ENCODE data around the gene GPR132. TPM values are rescaled to one million over a fixed set of nuclear protein-coding genes. Genes with fewer than 3 reads are reported as not detected.
"Not testable (repeated sequence)": the region's sequence is repeated elsewhere in the genome, so short reads cannot be mapped to it uniquely, and the experiment has no call there.

Gene GPR132
- total RNA-seq, 1 donor from 2014 or later = 1.5 TPM

DNA sequence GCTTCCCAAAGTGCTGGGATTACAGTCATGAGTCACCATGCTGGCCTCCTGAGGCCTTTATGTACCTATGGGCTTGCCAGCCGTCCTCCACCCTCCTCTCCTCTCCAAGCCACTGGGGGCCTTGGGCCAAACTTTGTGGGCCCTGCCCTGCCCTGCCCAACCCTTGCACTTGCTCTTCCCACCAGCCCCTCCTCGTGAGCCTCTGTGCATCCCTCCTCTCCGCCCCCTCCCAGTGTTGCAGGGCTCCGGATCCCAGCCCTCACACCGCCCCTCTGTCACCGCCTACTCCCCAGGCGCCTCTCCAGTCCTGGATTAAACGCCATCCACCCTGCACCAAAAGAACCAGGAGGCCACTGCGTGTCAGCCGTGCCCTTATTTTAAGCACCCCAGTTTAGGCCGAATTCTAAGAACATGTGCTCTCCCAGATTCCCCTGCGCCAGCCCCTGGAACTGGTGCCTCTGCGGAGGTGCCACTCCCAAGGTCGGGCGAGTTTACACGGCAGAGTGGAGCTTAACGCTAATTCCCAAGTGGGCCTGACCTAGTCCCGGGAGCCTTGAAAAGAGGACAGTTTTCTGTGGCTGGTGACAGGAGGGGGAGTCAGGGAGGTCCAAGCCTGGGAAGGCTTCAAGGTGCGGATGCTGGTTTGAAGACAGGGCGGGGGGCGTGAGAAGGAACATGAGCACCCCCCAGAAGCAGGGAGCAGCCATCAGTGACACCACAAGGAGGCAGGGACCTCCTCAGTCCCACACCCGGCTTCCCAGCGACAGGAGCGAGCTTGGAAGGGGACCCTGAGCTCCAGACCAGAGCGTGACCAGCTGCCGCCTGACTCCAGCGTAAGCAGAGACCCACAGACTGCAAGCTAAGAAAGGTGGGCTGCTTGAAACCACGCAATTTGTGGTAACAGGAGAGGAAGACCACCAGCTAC, 23.1 kb downstream of the GPR132 start:
- DNase-seq = no peak

DNA sequence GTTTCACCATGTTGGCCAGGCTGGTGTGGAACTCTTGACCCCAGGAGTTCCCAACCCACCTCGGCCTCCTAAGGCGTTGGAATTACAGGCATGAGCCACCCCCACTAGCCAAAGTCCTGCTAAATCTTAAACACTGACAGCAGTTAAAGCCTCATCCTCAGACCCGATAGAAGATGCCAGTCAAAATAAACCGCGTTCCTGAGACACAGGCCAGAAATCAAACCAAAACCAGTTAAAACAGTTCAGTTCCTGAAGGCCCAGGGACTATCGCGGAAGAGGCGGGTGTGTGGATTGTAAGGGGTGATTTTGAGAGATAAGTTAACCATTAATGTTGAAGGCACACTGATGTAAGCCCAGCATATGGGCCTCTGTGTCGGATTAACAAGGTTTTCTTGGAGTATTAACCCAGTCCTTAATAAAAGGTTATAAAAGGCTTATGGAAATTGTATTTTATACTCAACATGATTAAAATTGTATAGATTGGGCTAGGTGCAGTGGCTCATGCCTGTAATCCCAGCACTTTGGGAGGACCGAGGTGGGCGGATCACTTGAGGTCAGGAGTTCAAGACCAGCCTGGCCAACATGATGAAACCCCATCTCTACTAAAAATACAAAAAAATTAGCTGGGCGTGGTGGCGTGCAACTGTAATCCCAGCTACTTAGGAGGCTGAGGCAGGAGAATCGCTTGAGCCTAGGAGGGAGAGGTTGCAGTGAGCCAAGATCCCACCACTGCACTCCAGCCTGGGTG, 25.6 kb downstream of the GPR132 start:
- no peak for DNase-seq

DNA sequence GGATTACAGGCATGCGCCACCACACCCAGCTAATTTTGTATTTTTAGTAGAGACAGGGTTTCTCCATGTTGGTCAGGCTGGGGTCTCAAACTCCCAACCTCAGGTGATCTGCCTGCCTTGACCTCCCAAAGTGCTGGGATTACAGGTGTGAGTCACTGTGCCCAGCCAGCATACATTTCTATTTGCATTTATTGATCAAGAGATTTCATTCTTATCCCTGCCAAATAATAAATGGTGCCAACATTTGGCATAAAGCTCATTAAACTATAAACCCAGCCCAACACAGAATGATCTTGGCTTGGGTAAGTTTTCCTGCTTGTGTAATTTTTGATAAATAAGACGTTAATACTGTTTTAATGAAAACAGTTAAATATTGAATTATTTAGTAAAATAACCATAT, 29.6 kb downstream of the GPR132 start:
- not testable (repeated sequence) for DNase-seq

DNA sequence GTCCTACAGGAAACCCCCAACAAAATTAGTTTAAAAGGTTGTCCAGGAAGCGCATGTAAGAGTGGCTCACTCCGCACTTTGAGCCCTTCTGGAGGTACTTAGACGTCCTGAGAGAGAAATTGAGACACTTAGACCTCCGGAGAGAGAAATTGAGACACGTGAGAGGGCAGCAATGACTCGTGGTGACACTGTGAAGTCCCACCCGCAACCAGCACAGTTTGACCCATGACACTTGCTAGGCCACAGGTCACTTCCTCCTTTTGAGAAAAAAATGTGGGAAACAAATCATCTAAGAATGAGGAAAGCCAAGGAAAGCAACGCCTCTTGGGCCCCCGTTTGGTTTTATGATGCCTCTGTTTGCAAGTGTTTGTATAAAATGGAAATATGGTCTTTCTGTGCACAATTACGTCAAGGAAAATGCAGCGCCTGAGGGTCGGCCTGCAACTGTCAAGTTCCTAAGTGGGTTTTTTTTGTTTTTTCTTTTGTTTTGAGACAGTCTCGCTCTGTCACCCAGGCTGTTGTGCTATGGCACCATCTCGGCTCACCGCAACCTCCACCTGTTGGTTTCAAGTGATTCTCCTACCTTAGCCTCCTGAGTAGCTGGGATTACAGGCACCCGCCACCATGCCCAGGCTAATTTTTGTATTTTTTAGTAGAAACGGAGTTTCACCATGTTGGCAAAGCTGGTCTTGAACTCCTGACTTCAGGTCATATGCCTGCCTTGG, 30.8 kb downstream of the GPR132 start:
- DNase-seq = no peak

DNA sequence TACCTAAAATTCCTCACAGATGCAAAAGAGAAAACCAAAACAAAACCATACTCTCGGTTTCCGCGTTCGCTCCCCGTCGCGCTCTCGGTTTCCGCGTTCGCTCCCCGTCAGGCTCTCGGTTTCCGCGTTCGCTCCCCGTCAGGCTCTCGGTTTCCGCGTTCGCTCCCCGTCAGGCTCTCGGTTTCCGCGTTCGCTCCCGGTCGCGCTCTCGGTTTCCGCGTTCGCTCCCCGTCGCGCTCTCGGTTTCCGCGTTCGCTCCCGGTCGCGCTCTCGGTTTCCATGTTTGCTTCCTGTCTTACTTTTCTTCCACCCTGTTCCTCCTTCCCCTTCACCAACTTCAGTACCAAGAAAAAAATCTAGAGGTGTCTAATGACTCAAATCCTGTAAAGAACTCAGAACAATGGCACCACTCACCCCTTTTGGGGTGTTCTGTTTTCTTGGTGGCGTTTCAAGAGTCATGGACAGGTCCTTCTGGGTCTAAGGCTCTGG, 31.8 kb downstream of the GPR132 start:
- DNase-seq = not testable (repeated sequence)

DNA sequence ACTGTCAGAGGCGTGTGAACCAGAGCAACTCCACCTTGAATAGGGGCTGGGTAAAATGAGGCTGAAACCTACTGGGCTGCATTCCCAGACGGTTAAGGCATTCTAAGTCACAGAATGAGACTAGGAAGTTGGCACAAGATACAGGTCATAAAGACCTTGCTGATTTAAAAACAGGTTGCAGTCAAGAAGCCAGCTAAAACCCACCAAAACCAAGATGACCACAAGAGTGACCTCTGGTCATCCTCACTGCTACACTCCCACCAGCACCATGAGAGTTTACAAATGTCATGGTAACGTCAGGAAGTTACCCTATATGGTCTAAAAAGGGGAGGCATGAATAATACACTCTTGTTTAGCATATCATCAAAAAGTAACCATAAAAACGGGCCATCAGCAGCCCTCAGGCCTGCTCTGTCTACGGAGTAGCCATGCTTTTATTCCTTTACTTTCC, 32.8 kb downstream of the GPR132 start:
- not testable (repeated sequence) for DNase-seq

DNA sequence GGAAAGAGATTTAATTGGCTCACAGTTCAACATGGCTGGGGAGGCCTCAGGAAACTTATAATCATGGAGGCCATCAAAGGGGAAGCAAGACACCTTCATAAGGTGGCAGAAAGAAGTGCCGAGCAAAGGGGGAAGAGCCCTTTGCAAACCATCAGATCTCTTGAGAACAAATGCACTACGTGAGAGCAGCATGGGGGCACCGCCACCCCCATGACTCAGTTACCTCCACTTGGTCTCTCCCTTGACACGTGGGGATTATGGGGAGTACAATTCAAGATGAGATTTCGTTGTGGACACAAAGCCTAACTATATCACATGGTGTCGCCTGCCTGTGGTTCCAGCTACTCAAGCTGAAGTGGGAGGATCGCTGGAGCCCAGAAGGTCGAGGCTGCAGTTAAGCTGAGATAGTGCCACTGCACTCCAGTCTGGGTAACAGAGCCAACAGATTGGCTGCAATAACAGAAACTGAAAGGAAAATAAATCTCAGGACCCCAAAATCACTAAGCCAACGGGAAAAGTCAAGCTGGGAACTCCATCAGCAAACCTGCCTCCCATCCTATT, 34.3 kb downstream of the GPR132 start:
- no peak for DNase-seq

DNA sequence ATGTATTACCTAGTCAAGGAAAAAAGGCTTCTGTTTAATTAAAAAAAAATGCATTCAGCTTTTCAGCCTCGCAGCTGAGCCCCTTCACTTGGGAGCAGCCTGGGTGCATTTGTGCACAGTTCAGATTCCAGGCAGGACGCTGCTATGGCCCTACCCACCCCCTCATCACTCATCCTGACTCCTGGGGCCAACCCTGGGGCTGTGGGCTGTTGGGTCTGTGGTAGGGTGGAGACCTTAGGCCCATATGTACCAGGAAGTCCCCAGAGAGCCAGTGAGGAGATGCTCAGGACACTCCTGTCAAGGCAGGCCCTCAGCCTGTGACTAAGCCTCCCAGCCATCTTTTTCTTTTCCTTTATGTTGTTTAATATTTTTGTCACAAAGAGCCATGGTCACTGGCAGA, 35.0 kb downstream of the GPR132 start:
- DNase-seq = no peak

DNA sequence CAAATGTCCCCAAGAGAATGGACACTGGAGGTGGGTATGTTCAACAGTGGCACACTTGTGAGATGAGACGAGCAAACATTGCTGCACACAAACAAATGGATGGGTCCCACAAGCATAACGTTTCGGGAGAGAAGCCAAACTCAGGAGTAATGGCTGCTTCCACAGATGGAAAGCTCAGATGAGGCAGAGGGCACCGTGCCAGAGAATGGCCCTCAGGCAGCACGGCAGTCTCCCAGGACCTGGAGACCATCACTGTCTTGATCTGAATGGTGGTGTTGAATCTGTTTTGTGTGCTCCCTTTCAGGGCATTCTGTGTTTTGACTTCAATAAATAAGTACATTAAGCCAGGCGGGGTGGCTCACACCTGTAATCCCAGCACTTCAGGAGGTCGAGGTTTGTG, 35.8 kb downstream of the GPR132 start:
- DNase-seq = no peak

DNA sequence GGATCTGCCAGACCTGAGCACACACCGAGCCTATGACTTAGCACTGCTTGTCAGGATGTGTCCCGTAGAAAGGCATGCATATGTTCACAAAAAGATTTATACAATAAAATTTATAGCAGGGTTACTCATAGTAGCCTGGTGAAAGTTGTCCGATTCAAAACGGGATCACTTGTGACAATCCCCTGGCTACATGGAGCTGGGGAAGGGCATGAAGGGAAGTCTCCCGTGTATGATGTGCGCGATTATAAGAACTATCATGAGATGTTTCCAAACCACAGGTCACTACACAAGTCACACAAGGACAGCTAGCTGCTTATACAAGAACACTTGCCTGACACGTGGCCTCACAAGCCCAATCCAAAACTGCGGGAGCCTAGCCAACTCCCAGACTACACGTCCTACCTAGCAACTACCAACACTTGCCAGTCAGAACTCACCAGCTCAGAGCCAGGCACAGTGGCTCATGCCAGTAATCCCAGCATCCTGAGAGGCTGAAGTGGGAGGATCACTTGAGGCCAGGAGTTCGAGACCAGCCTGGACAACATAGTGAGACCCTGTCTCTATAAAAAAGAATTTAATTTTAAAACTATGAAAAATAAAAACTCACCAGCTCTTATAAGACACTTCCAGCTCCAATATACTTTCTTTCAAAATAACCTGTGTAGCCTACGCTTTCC, 36.8 kb downstream of the GPR132 start:
- DNase-seq = no peak

DNA sequence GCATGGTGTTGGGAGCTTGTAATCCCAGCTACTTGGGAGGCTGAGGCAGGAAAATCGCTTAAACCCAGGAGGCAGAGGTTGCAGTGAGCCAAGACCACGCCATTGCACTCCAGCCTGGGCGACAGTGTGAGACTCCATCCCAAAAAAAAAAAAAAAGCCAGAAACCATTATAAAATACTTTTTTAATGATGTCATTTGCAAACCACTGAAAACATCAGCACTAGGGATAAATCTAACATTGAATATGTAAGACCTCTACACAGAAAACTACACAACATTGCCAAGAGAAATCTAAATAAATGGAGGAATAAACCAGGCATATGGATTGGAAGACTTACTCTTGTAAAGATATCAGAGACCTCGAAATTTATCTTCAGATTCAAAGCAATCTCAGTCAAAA, 37.5 kb downstream of the GPR132 start:
- DNase-seq = not testable (repeated sequence)

DNA sequence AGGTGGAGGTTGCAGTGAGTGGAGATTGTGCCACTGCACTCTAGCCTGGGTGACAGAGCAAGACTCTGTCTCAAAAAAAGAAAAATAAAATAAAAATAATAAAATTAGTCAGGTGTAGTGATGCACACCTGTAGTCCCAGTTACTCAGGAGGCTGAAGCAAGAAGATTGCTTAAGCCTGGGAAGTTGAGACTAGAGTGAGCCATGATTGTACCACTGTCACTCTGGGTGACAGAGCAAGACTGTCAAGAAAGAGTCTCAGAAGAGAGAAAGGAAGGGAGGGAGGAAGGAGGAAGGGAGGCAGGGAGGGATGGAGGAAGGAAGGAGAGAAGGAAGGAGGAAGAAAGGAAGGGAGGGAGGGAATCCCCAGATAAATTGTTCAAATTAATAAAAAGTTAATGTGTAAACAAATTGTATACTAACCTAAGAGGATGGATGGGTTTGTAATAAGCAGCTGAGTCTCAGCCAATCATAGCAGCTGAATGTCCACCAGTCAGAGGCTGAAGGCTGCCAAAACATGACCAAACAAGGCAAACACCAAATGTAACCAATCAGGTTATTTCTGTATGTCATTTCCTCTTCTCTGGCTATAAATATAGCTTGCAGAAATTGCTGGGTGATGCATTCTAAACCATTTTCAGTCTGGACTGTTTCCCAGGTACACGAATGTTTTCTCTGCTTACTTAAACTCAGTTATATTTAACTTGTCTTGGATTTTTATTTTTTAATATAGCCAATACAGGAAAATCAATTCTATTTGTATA, 38.2 kb downstream of the GPR132 start:
- DNase-seq = peak; percentile 57

DNA sequence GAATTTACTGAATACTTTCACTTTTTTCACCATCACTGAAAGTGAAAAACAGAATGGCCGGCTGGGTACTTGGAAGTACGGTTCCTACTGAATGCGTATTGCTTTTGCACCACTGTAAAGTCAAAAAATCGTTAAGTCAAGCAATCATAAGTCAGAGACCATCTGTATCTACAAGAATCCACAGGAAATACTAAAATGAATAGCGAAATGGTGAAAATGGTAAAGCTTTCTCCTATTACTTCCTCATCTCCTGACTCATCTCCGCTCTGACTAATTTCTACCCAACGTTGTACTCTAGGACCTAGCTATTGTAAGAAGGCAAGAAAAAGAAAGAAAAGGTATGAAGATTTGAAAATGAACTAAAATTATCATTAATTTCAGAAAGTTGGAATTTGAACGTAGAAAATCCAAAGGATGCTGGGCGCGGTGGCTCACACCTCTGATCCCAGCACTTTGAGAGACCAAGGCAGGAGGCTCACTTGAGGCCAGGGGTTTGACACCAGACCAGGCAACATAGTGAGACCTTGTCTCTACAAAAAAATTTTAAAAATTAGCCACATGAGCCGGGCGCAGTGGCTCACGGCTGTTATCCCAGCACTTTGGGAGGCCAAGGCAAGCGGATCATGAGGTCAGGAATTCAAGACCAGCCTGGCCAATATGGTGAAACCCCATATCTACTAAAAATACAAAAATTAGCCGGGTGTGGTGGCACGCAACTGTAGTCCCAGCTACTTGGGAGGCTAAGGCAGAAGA, 39.0 kb downstream of the GPR132 start:
- no peak for DNase-seq

DNA sequence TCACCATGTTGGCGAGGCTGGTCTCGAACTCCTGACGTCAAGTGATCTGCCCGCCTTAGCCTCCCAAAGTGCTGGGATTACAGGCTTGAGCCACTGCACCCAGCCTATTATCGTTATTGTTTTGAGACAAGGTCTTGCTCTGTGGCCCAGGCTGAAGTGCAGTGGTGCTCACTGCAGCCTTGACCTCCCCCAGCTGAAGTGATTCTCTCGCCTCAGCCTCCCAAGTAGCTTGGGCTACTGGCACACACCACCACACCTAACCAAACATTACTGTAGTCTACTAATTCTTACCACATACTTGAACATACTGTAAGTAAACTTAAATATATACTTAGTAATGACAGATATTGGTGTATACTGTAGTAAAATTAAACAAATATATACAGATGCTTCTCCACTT, 39.8 kb downstream of the GPR132 start:
- no peak for DNase-seq

DNA sequence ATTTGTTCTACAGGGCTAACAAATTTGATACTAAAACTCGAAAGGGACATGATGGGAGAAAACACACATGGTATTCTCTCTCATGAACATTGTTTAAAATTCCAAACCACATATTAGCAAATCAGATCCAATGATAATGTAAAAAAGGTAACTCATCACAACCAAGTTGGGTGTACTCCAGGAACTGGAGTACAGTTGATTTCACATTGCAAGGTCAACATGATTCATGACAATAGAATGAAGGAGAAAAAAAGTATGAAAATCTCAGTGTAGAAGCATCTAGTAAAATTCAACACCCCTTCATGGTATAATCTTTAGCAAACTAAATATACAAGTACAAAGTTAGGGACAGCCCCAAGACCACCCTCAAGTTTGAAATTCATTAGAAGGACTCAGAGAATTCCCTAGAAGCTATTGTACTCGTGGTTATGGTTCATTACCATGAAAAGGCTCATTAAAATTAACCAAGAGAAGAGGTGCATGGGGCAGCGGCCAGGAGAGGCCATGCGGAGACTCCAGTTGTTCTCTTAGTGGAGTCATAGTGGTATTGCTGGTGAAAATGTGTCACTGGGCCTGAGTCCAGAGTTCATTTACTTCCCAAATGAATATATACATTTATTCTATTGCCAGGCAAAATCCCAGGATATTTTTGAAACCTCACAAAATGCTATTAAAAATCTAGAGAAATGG, 41.3 kb downstream of the GPR132 start:
- no peak for DNase-seq

DNA sequence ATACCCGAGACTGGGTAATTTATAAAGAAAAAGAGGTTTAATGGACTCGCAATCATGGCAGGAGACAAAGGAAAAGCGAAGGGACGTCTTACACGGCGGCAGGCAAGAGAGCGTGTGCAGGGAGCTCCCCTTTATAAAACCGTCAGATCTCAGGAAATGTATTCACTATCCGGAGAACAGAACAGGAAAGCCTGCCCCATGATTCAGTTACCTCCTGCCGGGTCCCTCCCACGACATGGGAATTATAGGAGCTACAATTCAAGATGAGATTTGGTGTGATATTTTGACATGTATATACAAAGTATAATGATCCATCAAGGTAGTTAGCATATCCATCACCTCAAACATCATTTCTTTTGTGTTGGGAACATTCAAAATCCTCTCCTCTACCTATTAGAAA, 42.1 kb downstream of the GPR132 start:
- no peak for DNase-seq

DNA sequence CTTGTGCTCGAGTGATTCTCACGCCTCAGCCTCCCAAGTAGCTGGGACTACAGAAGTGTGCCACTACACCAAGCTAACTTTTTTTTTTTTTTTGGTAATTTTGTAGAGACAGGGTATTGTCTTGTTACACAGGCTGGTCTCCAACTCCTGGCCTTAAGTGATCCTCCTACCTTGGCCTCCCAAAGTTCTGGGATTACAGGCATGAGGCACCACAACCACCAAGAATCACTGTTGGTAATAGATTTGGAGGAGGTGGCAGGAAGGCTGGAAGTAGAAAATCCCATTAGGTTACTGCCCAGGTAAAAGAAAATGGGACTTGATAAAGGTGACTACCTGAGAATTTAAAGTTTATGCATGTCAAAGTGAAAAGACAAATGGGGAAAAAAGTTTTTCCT, 43.0 kb downstream of the GPR132 start:
- DNase-seq = no peak

DNA sequence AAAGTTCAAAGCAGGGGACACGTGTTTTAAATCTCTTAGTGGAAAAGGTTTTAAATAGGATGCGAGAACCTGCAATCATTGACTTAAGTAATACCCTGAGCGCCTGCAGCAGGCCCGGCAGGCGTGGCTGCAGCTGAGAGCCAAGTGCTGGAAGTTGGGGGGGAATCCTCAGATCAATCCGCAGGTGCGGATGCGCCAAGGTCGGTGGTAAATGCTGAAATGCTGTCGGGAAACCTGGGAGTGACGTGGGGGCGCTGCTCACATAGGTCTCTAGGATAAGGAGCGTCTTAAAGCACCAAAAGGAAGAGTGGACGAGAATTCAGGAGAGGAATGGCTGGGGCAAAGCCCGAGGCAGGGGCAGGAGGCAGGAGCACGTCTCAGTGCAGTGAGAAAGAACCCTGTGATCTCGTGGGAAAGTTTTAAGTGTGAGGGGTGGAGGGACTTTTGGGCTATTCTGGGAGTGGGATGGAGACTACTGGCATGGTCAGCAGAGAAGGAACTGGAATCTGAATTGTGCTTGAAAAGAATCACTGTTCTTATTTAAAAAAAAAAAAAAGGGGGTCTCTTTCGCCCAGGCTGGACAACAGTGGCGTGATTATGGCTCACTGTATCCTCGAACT, 43.5 kb downstream of the GPR132 start:
- peak; percentile 61 for DNase-seq

All from tongue (tissue), 2 donors.